ENCODE data around the gene CLSTN1.

Gene CLSTN1

GRCh38 chr1:9731561-9731960 lies 92.2 kb downstream of the CLSTN1 start:
- no peak for TF ChIP-seq CTCF (IDR thresholded peaks at IDR 0.05; ENCODE audit: extremely low read depth, insufficient read depth, missing control alignments)
- in situ Hi-C loops (cut with MboI; ENCODE audit: low pct_unique_long_range_greater_than_20kb, low sequenced_read_pairs, unreplicated experiment): no loop called here
- DNase-seq (ENCODE audit: low spot score): no peak

- TF ChIP-seq CTCF (IDR thresholded peaks at IDR 0.05; ENCODE audit: extremely low read depth, insufficient read depth, missing control alignments): no peak
- in situ Hi-C loops (cut with MboI; ENCODE audit: low pct_unique_long_range_greater_than_20kb, low sequenced_read_pairs, unreplicated experiment): no loop called here
- DNase-seq (ENCODE audit: low spot score): no peak
These were observed 92.7 kb downstream of the CLSTN1 start for GRCh38 chr1:9731051-9731537.

GRCh38 chr1:9730096-9730901 lies 93.5 kb downstream of the CLSTN1 start:
- in situ Hi-C loops (cut with MboI; ENCODE audit: low pct_unique_long_range_greater_than_20kb, low sequenced_read_pairs, unreplicated experiment): no loop called here
- DNase-seq (ENCODE audit: low spot score): no peak
- no peak for TF ChIP-seq CTCF (IDR thresholded peaks at IDR 0.05; ENCODE audit: extremely low read depth, insufficient read depth, missing control alignments)

- no peak for TF ChIP-seq CTCF (IDR thresholded peaks at IDR 0.05; ENCODE audit: extremely low read depth, insufficient read depth, missing control alignments)
- in situ Hi-C loops (cut with MboI; ENCODE audit: low pct_unique_long_range_greater_than_20kb, low sequenced_read_pairs, unreplicated experiment): no loop called here
- no peak for DNase-seq (ENCODE audit: low spot score)
These were observed 94.2 kb downstream of the CLSTN1 start for GRCh38 chr1:9729523-9729922.

GRCh38 chr1:9728451-9729295 lies 95.1 kb downstream of the CLSTN1 start:
- in situ Hi-C loops (cut with MboI; ENCODE audit: low pct_unique_long_range_greater_than_20kb, low sequenced_read_pairs, unreplicated experiment): no loop called here
- no peak for DNase-seq (ENCODE audit: low spot score)
- TF ChIP-seq CTCF (IDR thresholded peaks at IDR 0.05; ENCODE audit: extremely low read depth, insufficient read depth, missing control alignments): no peak

GRCh38 chr1:9726905-9727595 lies 96.7 kb downstream of the CLSTN1 start:
- no peak for DNase-seq (ENCODE audit: low spot score)
- in situ Hi-C loops (cut with MboI; ENCODE audit: low pct_unique_long_range_greater_than_20kb, low sequenced_read_pairs, unreplicated experiment): no loop called here
- TF ChIP-seq CTCF (IDR thresholded peaks at IDR 0.05; ENCODE audit: extremely low read depth, insufficient read depth, missing control alignments): no peak

Data from GM13977 (cell line).